B cell (primary cell): ENCODE data around the gene BTLA. TPM values are rescaled to one million over a fixed set of nuclear protein-coding genes. Genes with fewer than 3 reads are reported as not detected.

Source experiments
- ATAC-seq: fragments of 200-7000 bp; cut with Tn5 transposase; one replicate; pipeline ENCODE4 v1.10.0; 2021; ENCODE audit warnings: low read depth, mild to moderate bottlenecking, moderate number of reproducible peaks, moderate library complexity
- CTCF ChIA-PET: fragments of 350-600 bp; sonication (Branson Sonifier 250); formaldehyde crosslinking; loops from one replicate; lab custom pipeline; 2021; ENCODE audit warnings: antibody characterized with exemption, inconsistent platforms; lab: Charles Lee
- POLR2A ChIA-PET: fragments of 350-600 bp; sonication (Branson Sonifier 250); formaldehyde crosslinking; loops from one replicate; lab custom pipeline; 2021; ENCODE audit warnings: antibody characterized with exemption; lab: Charles Lee
- DNase-seq: peaks from one replicate; pipeline ENCODE4 v3.0.0; 2013
- H2AFZ ChIP-seq: 2 replicates; pipeline ENCODE4 v1.6.1; 2012; ENCODE audit warnings: mild to moderate bottlenecking, low read depth, low read length; ENCODE audit not compliant: insufficient read depth, poor library complexity, severe bottlenecking
- H3K27ac ChIP-seq, 2 donors: 1 replicate in 1 of 2; 2 replicates in 1 of 2; pipeline ENCODE4 v1.5.1; 2012 to 2013; ENCODE audit warnings: low read length in 2 of 2, mild to moderate bottlenecking in 2 of 2, moderate library complexity in 1 of 2
- H3K27me3 ChIP-seq, 4 experiments: fragments of 200-600 bp in 1 of 4; sonication (generic) in 1 of 4; replicated peaks in 1 of 4; 1 replicate in 2 of 4; 2 replicates in 2 of 4; pipeline versions ENCODE4 v1.6.1 to v1.7.0; 2013 to 2016; ENCODE audit warnings: low read length in 3 of 4, mild to moderate bottlenecking in 2 of 4, mixed read lengths in 1 of 4, moderate library complexity in 1 of 4; ENCODE audit not compliant: insufficient read depth in 4 of 4, control insufficient read depth in 3 of 4; ENCODE audit errors: control extremely low read depth in 1 of 4
- H3K36me3 ChIP-seq, 2 experiments: replicated peaks in 1 of 2; 1 replicate in 1 of 2; 2 replicates in 1 of 2; pipeline versions ENCODE4 v1.6.1 to v1.7.1; 2013; ENCODE audit warnings: low read length in 1 of 2; ENCODE audit not compliant: insufficient read depth in 2 of 2, control insufficient read depth in 1 of 2; ENCODE audit errors: control extremely low read depth in 1 of 2, extremely low read depth in 1 of 2
- H3K4me1 ChIP-seq, 2 donors: fragments of 200-600 bp in 1 of 2; sonication (generic) in 1 of 2; 1 replicate in 1 of 2; 2 replicates in 1 of 2; pipeline versions ENCODE4 v1.5.1 to v1.6.1; 2013 to 2017; ENCODE audit warnings: low read length in 2 of 2; ENCODE audit not compliant: control insufficient read depth in 2 of 2, insufficient read depth in 2 of 2
- H3K4me2 ChIP-seq: replicated peaks from 2 replicates; pipeline ENCODE3; 2012; ENCODE audit warnings: mild to moderate bottlenecking, low read depth, low read length; ENCODE audit not compliant: poor library complexity, severe bottlenecking
- H3K4me3 ChIP-seq, 5 experiments: fragments of 200-600 bp in 1 of 5; sonication (generic) in 1 of 5; 1 replicate in 3 of 5; 2 replicates in 2 of 5; pipeline versions ENCODE4 v1.5.1 to v1.7.0; 2011 to 2016; ENCODE audit warnings: low read length in 4 of 5, mild to moderate bottlenecking in 4 of 5, low read depth in 2 of 5, control low read depth in 1 of 5, moderate library complexity in 1 of 5; ENCODE audit not compliant: insufficient read depth in 1 of 5; ENCODE audit errors: control extremely low read depth in 1 of 5, extremely low read depth in 1 of 5
- H3K79me2 ChIP-seq: fragments of 200-600 bp; sonication (generic); one replicate; pipeline ENCODE4 v1.6.0; 2016; ENCODE audit warnings: low read length; ENCODE audit not compliant: control insufficient read depth, insufficient read depth
- H3K9ac ChIP-seq: fragments of 200-600 bp; sonication (generic); 2 replicates; pipeline ENCODE4 v1.6.1; 2017; ENCODE audit warnings: mild to moderate bottlenecking, low read length, moderate library complexity
- H3K9me3 ChIP-seq, 3 donors: one replicate each; pipeline versions ENCODE4 v1.6.1 to v1.7.1; 2013; ENCODE audit warnings: low read length in 2 of 3; ENCODE audit not compliant: control insufficient read depth in 2 of 3, insufficient read depth in 1 of 3; ENCODE audit errors: control extremely low read depth in 1 of 3
- H4K20me1 ChIP-seq: 2 replicates; pipeline ENCODE4 v1.6.0; 2012; ENCODE audit warnings: mild to moderate bottlenecking, low read length; ENCODE audit not compliant: insufficient read depth, control insufficient read depth, poor library complexity, severe bottlenecking
- H3K27ac Mint-ChIP-seq: one replicate; pipeline ENCODE4 v1.8.0; 2021; ENCODE audit warnings: mixed read lengths
- H3K27me3 Mint-ChIP-seq: one replicate; pipeline ENCODE4 v1.8.0; 2021; ENCODE audit warnings: mixed read lengths
- H3K4me1 Mint-ChIP-seq: one replicate; pipeline ENCODE4 v1.8.0; 2021; ENCODE audit warnings: mixed read lengths
- H3K4me3 Mint-ChIP-seq: one replicate; pipeline ENCODE4 v1.8.0; 2021; ENCODE audit warnings: mixed read lengths
- H3K9me3 Mint-ChIP-seq: one replicate; pipeline ENCODE4 v1.8.0; 2022; ENCODE audit warnings: mixed read lengths; ENCODE audit not compliant: insufficient read depth
- EZH2 ChIP-seq: IDR thresholded peaks from 2 replicates; pipeline ENCODE4 v1.6.1; 2012; ENCODE audit warnings: borderline replicate concordance, low read depth, mild to moderate bottlenecking, moderate library complexity, low read length; ENCODE audit not compliant: insufficient read depth, poor library complexity, severe bottlenecking
- WGBS: methylation state at CpG from one replicate; pipeline ENCODE4 v1.1.5; 2013; ENCODE audit warnings: missing lambda C conversion rate; ENCODE audit not compliant: insufficient coverage; 5-methylcytosine and 5-hydroxymethylcytosine counted together
- intact Hi-C: fragments of 100-400 bp; cut with micrococcal nuclease; formaldehyde crosslinking; loops from one replicate; pipeline ENCODE4 v1.10.0; 2022
- polyA plus RNA-seq: library from polyadenylated mRNA; depleted of rRNA; stranded (reverse); fragments of >200 nt; gene quantifications from 2 replicates; pipeline ENCODE4 v1.2.3, GENCODE V29; 2012
- total RNA-seq, 2 donors: library from RNA; stranded (reverse); fragments of 120-200 nt in 1 of 2; gene quantifications; 1 replicate in 1 of 2; 2 replicates in 1 of 2; pipeline versions ENCODE4 v1.2.3 to v1.2.4, GENCODE V29; 2013 to 2022
- TF ChIP-seq, protein P1 (sequence below): fragments of 200-600 bp; IDR thresholded peaks from one replicate; pipeline ENCODE4 v1.8.0; 2022; ENCODE audit warnings: antibody characterized with exemption, mild to moderate bottlenecking

Gene BTLA
- total and polyA plus RNA-seq, 2 donors (not counting 1 experiment from before 2014, with no cell fraction given) = 75.7 to 101 TPM

DNA sequence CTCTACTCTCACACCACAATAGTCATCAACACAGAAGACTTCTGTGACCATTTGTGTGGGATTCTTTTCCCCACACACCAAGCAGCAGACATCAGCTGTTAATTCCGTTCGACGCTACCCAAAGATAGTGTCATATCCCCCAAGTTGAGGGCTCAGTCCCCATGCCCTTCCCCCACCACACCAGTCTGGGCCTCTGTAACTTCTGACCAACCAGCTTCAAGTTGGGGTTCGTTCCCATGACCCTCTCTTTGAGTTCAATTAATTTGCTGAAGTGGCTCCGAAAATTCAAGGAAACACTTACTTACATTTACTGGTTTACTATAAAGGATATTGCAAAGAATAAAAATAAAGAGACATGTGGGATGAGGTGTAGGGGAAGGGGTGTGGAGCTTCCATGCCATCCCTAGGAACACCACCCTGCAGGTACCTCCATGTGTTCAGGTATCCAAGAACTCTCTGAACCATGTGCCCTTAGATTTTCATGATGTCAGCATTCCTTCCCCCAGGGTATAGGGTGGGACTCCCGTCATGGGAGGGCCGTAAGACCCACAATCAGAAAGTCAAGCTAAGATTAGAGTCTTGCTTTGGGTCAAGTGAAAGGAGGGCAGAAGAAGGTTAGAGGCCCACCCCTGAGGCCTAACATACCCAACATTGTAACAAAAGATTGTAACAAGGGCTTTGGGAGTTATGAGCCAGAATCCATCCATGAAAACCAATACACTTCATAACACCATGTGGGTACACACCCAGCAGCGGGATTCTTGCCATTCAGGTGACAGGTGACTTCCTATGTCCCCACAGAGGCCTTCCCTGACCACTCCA, 82.7 kb downstream of the BTLA start:
- ATAC-seq = no peak
- intact Hi-C loops = no loop called here
- Histone ChIP-seq H3K4me2 (no peak overlapping the region), H3K9ac (no peak overlapping the region), H4K20me1 (no peaks in the 10 kb centered on the region), H2AFZ (no peak overlapping the region), H3K4me1 (peaks cover 12 to 15% of the 10 kb centered on the region in 2 donors), H3K9me3 (peaks cover 0 to 11% (median 0%) of the 10 kb centered on the region in 3 donors), H3K4me3 (no peak overlapping the region), H3K36me3 (peaks cover 0 to 3% of the 10 kb centered on the region in 2 experiments), H3K27me3 (no peaks in the 10 kb centered on the region), H3K27ac (no peak overlapping the region), H3K79me2 (no peaks in the 10 kb centered on the region)
- Mint-ChIP-seq H3K27me3 (no peaks in the 10 kb centered on the region), H3K4me3 (no peak overlapping the region), H3K9me3 (no peaks in the 10 kb centered on the region), H3K27ac (no peak overlapping the region), H3K4me1 (peaks cover 20% of the 10 kb centered on the region)
- WGBS = 97% methylated on average over 4 of the region's 8 CpGs
- no peak for DNase-seq
- TF ChIP-seq, protein P1, sequence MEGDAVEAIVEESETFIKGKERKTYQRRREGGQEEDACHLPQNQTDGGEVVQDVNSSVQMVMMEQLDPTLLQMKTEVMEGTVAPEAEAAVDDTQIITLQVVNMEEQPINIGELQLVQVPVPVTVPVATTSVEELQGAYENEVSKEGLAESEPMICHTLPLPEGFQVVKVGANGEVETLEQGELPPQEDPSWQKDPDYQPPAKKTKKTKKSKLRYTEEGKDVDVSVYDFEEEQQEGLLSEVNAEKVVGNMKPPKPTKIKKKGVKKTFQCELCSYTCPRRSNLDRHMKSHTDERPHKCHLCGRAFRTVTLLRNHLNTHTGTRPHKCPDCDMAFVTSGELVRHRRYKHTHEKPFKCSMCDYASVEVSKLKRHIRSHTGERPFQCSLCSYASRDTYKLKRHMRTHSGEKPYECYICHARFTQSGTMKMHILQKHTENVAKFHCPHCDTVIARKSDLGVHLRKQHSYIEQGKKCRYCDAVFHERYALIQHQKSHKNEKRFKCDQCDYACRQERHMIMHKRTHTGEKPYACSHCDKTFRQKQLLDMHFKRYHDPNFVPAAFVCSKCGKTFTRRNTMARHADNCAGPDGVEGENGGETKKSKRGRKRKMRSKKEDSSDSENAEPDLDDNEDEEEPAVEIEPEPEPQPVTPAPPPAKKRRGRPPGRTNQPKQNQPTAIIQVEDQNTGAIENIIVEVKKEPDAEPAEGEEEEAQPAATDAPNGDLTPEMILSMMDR = no peak
- no peak for TF ChIP-seq EZH2
- POLR2A ChIA-PET = no interaction called here
- CTCF ChIA-PET = interaction anchor here (0.7 to 1.3 kb wide), 2 partner anchors 121 to 123 kb away, joined by 3 read pairs; partner anchors contain the start of gene SLC9C1

DNA sequence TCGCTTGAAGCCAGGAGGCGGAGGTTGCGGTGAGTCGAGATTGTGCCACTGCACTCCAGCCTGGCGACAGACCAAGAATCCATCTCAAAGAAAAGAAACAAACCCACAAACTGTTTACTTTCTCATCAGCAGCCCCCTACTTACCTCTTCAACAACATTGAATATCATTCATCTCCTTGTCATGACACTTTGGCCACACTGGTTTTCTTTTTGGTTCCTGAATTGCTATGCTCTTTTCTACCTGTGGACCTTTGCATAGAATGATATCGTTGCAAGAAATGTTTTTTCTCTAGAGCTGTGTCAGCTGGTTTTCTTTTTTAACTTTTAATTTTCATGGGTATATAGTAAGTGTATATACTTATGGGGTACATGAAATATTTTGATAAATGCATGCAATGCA, 83.9 kb downstream of the BTLA start:
- CTCF ChIA-PET = interaction anchor here (1.3 kb wide), 1 partner anchor 122 kb away, joined by 3 read pairs; the partner anchor contains the start of gene SLC9C1
- WGBS = 98% methylated on average over 5 of the region's 6 CpGs

More for the DNA sequence above, 83.9 kb downstream of the BTLA start:
- Mint-ChIP-seq H3K4me1 (peaks cover 21% of the 10 kb centered on the region), H3K4me3 (no peak overlapping the region), H3K27me3 (no peaks in the 10 kb centered on the region), H3K27ac (no peak overlapping the region), H3K9me3 (no peaks in the 10 kb centered on the region)
- DNase-seq = no peak
- H2AFZ ChIP-seq = no peak overlapping the region
- no peak overlapping the region for H3K4me2 ChIP-seq
- ATAC-seq = no peak
- no peaks in the 10 kb centered on the region for H3K27me3 ChIP-seq
- intact Hi-C loops = no loop called here
- H3K79me2 ChIP-seq = no peaks in the 10 kb centered on the region
- H3K9me3 ChIP-seq = peaks cover 0 to 11% (median 0%) of the 10 kb centered on the region in 3 donors
- H3K4me3 ChIP-seq = no peak overlapping the region
- H3K4me1 ChIP-seq = peaks cover 12 to 15% of the 10 kb centered on the region in 2 donors
- no peaks in the 10 kb centered on the region for H4K20me1 ChIP-seq
- no peak overlapping the region for H3K9ac ChIP-seq
- POLR2A ChIA-PET = no interaction called here
- peaks cover 0 to 3% of the 10 kb centered on the region in 2 experiments for H3K36me3 ChIP-seq
- H3K27ac ChIP-seq = no peak overlapping the region
- TF ChIP-seq, protein P1 = no peak
- TF ChIP-seq EZH2 = no peak
